KG1 (cell line): ENCODE results near the gene NAA16.

Experiments
- DNase-seq: peaks from one replicate; lab custom pipeline; 2025; lab: John Stamatoyannopoulos, UW

NAA16 gene

DNA sequence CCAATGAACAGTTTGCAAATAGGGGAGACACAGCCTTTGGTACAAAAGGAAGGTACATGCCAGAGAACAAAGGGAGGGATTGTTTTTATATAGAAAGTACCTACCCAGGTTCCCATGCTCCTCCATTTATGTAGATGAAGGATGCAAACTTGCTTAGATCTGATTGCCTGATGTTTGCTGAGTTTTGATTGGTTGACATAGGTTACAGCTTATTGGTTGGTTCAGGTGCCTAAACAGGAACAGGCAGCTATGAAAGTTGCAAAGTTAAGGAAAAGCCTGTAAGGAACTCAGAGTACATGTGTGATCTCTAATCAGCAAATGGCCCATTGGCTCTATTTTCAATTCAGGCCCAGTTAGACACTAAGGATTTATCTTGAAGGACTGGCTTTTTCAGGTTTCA, 6.5 kb upstream of the NAA16 start:
- DNase-seq: no peak

DNA sequence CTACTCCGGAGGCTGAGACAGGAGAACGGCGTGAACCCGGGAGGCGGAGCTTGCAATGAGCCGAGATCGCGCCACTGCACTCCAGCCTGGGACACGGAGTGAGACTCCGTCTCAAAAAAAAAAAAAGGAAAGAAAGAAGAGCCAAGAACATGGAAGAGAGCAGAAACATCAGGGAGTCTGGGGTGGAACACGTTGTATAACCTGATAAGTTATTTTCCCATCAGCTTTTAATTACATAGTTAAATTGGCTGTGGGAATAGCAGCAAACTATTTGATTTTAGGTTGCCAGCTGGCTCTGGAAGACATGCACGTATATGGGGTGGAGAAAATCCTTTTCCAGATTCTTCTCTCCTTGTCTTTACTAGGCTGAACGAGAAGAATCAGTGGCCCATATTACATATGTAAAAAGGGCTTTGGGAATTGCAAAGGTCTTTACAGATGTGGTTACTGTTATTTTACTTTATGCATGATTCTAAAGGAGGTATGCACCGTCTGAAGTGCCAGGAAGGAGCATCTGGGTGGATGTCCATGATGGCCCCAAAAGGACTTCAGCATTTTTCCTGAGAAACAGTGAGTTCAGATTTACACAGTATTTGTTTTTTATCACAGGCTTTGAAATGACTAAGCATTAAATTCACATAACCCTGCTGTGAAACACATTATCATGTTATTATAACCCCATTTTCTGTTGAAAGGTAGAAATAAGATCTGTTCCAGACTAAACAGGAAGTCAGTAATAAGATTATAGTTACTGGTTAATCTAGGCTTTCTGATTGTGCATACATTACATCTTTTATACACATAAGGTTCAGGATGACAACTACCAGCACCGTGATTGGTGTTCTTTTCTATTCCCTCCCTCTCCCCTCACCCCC, 4.6 kb upstream of the NAA16 start:
- no peak for DNase-seq

DNA sequence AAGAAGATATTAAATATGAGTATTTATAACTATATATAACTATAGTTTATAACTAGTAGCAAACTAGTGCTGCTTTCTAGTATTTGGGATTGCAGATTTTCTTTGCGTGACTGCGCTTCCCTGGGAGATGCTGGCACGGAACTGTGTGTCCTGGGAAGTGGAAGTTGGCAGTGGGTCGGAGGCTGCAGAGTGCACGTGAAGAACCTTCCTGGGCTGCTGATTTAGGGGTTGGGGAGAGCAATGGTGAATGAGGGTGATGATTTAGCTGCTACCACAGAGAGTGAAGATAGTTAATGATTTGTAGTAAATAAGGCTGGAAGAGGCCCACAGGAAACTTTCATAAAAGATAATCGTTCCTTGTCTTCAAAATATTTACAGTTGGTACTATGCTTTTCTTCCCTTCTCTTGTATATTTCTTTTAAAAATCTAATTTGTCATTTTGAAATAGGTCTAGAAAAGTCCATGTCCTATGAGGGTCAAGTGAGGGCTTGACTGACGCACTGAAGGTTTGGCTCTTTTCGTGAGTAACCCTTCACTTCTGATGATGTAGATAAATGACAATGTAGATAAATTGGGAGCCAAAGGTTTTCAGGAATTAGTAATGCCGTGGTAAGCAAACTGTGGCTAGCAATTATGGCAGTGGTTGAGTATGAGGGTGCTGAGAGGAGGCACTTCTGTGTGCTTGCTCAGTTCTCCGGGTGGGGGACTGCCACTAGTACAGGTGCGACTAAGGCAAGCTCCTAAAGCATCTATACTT, 3.0 kb upstream of the NAA16 start:
- DNase-seq: no peak

DNA sequence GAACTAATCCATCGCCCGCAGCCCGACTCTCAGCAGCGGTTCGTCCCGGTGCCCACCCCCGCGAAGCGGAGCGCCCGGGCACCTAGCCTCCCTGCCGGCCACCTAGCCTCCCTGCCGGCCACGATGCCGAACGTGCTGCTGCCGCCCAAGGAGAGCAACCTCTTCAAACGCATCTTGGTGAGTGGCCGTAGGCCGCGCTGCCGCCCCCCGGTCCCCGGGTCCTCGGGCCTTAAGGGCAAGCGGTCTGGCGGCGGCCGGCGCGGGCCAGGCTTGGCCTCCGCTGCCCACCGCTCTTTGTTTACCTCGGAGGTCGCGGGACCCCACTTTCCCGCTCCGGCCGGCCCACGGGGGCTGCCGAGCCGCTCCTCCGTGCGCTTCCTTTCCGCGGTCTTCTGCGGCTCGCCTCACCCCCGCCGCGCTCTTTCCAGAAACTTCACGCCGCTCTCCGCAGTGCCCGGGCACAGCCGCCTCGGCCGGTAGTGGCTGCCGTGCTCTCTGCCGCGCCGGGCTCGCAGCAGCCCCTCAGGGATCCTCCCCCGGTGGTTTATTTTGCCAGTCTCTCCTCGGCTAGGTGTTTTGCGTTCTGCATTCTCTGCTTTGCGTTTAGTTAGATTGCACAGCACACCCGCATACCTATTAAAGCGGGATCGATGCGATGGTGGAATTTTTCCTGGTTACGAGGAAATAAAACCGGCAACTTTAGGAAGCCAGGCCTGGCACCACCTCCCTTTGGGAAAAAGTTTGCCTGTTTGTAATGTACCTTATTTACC, 524 bp downstream of the NAA16 start:
- DNase-seq: peak; percentile 34

DNA sequence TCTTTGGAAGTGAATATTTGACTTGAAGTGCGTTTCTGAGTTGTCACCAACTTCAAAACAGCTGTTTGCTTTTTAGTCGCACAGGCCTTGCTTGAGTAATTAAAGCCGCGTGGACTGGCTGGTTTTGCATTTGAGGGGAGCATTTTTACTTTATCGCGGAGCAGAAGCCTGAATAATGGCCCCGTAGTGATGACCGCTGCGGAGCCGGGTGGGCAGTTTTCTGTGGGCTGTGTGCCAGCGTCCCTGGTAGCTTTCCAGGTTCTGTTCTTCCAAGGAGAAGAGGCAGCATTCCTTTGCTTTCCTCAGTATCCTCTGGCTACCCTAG, 1.1 kb downstream of the NAA16 start:
- DNase-seq: no peak

DNA sequence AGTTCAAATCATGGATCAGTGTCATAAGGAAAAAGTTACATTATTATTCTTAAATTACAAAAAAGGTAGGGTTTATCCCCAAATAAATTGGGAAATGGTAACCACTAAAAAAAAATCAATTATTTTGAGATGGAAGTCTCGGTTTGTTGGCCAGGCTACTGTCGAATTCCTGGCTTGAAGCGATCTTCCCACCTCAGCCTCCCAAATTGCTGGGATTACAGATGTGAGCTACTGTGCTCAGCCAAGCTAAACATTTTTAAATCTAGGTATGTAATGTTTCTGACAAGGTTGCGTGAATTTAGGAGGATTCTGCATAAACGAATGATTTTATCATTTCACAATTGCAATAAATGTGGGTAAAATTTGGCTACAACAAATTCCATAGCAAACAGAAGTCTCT, 2.0 kb downstream of the NAA16 start:
- DNase-seq: no peak

DNA sequence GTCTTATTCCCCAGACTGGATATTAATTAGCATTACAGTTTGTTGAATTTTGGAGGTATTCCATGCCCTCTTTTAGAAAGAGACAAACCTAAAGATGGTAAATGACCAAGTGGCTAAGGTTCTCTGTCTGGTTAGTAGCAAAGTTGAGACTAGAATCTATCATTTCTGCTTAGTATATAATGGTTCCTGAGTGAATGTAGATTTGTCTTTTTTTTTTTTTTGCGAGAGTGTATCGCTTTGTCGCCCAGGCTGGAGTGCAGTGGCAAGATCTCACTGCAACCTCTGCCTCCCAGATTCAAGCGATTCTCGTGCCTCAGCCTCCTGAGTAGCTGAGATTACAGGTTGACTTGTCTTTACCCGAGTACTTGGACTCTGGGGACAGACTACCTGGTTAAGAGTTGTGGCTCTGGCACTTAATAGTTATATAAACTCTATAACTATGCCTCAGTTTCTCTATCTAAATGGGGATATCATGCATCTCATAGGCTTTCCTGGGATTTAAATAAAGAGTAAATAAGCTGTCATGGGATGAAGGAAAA, 2.7 kb downstream of the NAA16 start:
- no peak for DNase-seq

DNA sequence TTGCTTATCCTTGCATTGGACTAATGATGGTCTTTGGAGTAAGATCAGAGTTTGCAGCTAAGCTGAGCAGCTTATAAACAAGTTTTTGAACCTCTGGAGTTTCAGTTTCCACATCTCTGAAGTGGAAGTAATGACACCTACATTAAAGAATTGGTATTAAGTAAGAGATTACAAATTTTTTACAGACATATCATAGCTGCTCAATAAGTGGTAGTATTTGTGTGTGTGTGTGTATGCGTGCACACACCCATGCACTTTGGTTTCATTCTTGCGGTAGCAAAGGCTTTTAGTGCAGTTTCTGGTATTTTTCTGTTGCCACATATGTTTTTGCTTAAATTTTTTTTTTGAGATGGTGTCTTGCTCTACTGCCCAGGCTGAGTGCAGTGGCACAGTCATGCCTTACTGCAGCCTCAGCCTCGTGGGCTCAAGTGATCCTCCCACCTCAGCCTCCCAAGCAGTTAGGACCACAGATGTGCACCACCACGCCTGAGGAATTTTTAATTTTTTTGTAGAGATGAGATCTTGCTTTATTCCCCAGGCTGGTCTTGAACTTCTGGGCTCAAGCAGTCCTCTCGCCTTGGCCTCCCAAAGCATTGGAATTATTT, 4.5 kb downstream of the NAA16 start:
- DNase-seq: no peak

DNA sequence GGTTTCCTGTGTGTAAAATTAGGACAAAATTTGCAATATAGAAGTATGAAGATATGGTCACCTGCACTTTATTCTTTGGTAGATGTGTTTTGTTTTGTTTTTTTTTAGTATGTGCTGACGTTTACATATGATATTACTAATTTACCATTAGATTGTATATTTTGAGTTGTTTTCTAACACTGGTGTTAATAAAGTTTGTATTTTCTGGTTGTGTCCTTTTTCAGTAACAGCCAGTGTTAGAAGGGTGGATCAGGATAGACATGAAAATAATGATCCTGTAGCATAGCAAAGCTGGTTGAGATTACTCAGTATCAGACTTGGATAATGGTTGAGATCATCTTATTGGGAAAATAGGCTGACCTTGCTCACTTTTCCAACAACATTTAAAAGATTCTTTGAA, 6.2 kb downstream of the NAA16 start:
- DNase-seq: no peak

DNA sequence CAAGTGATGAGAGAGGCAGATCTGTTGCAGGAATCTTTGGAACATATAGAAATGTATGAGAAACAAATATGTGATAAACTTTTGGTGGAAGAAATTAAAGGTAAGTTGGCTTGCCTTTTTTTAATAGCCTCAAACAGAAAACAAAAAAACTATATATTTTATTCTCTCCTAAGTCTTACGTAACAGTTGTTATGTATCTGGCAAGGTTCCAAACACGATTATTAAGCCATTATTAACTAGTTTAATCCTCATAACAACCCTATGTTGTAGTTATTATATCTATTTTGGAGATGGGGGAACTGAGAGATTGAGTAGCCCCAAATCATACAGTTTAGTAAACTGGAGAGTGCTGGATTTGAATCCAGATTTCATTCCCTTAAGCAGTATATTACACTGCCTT, 14.7 kb downstream of the NAA16 start:
- no peak for DNase-seq

DNA sequence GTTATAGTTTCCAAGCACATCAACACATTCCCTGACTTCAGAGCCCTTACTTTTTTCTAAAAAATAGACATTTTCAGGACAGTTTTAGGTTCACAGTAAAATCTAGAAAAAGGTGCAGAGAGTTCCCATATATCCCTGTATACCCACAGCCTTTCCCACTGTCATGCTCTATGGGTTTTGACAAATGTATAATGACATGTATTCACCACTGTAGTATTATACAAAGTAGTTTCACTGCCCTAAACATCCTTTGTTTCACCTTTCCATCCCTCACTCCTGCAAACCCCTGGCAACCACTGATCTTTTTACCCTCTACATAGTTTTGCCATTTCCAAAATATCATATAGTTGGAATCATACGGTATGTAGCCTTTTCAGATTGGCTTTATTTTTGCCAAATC, 15.6 kb downstream of the NAA16 start:
- DNase-seq: no peak

DNA sequence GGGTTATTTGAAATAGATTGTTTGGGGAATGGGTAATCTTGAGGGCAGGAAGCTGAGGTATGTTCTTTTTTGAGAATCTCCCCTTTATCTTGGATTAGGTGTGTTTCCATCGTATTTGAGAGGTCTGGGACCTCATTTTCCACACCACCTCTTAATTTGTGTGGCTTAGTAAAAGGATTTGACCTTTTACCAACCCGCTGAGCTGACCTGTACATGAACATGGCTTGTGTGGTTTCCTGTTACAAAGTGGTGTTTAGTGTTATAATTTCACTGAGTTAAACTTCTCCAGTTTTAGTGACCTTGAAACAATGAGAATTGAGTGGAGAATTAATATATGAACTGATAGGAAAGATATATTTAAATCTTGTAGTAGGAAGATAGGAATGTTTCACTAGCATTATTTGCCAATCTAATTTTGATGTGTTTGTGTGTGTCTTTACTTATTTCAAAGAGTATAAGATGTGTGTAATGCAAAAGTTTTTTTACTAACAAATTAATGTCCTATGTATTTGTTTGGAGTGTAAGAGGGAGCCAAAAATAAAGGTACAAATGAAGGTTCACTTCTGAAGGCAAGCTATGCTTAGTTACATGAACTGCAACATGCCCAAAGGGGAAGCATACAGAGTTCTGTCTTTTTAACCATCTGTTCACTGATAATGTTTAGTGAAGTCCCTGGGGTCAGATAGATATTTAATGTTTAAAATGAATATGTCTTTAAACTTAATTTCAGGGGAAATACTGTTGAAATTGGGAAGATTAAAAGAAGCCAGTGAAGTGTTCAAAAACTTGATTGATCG, 17.1 kb downstream of the NAA16 start:
- DNase-seq: no peak

DNA sequence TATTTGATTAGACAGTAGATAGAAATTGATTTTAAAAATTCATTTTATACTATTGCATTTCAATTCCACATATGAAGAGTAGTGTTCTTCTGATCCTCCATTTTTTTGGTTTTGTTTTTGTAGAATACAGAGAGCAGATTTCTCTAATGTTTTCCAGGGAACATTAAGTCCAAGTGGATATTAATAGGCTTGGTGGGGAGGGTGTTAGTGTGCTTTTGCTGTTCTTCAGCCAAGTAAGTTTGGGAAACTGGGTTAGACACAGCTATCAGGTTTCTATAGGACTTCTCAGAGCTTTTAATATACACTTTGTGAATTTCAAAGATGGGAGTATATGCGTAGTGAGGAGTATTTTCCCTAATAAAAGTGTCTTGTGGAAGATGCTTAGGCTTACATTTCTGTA, 21.8 kb downstream of the NAA16 start:
- DNase-seq: no peak

DNA sequence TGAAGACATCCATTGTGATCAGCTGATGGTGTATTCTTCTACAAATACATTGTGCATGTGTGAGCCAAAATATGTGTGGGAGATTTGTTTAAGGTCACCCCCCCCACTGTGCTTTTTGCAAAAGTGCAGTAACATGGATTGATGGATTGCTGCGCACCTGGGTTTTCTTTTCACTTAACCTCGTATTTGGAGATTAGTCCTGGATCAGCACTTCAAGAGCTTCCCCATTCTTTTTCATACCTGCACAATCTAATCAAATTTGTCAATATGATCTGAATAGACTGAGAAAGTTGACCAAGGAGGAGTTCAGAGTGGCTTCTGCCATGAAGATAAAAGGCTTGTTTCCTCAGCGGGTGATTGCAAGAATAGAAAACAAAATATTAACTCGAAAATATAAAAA, 23.7 kb downstream of the NAA16 start:
- DNase-seq: no peak

DNA sequence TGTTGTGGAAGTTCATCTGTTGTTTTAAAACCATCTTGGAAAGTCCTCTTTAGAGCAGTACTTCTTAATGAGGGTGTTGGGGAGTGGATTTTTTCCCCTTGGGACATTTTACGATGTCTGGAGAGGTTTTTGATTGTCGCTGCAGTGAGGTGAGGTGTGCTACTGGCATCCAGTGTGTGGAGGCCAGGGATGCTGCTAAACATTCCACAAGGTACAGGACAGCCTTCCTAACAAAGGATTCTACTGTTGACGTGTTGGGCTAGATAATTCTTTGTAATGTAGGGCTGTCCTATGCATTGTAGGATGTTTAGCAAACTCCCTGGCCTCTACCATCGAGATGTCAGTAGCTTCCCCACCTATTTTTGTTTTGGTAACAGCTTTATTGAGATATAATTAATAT, 33.3 kb downstream of the NAA16 start:
- no peak for DNase-seq

DNA sequence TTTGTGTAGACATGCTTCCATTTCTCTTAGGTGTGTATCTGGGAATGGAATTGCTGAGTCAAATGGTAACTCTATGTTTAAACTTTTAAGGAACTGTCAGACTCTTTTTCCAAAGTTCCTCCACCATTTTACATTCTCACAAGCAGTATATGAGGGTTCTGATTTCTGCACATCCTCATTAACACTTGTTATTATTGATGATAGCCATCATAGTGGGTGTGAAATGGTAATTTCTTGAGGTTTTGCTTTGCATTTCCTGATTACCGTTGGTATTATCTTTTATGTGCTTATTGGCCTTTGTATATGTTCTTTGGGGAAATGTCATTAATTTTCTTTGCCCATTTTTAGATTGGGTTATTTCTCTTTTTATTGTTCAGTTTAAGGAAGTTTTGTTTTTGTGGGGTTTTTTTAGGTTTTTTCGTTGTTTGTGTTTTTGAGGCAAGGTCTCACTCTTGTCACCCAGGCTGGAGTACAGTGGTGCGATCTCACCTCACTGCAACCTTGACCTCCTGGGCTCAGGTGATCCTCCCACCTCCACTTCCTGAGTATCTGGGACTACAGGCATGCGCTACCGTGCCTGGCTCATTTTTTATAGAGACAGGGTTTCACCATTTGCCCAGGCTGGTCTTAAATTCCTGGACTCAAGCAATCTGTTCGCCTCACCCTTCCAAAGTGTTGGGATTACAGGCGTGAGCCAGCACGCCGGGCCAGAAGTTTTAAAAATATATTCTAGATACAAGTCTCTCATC, 34.3 kb downstream of the NAA16 start:
- DNase-seq: no peak

DNA sequence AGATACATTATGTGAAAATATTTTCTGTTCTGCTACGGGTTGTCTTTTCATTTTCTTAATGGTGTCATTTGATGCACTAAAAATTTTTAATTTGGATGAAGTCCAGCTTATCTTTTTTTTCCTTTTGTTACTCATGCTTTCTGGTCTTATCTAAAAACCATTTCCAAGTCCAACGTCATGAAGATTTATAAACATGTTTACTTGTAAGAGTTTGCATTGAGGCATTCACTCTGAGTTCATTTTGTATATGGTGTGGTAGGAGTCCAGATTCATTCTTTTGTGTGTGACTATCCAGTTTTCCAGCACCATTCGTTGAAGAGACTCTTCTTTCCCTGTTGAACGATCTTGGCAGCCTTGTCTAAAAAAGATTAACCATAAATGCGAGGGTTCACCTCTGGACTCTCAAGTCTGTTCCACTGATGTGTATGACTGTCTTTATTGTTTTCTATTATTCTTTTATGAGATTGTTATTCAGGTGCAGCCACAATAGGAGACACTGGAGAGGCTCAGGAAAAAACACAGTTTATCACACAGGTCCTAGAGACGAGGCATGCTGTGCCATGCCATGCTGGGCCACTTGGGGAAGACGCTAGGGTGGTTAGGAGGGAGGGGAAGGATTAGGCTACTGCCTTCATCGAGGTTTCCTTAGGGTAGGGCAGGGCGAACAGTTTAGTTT, 35.0 kb downstream of the NAA16 start:
- no peak for DNase-seq

DNA sequence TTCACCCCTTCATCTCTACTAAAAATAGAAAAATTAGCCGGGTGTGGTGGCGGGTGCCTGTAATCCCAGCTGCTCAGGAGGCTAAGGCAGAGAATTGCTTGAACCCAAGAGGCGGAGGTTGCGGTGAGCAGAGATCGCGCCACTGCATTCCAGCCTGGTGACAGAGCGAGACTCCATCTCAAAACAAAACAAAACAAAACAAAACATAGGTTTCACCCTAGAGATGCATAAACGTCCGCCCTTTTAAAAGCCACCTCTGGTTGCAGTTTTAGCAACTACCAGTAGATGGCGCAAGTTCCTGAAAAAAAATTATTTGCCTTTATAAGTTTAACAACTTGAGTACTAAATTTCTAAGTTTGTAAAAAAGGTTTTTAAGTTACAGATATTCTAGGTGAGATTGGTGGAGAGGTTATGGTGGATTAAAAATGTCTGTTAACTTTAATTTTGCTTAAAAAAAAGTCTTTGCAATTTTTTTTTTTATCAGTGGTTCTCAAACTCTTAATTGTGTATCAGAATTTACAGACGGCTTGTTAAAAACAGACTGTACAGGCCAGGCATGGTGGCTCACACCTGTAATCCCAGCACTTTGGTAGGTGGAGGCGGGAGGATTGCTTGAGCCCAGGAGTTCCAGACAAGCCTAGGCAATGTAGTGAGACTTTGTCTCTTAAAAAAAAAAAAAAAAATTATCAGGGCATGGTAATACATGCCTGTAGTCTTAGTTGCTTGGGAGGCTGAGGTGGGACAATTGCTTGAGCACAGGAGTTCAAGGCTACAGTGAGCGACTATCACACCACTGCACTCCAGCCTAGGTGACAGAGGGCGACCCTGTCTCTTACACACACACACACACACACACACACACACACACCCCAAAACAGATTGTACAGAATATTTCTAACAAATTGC, 42.1 kb downstream of the NAA16 start:
- peak; percentile 16 for DNase-seq

DNA sequence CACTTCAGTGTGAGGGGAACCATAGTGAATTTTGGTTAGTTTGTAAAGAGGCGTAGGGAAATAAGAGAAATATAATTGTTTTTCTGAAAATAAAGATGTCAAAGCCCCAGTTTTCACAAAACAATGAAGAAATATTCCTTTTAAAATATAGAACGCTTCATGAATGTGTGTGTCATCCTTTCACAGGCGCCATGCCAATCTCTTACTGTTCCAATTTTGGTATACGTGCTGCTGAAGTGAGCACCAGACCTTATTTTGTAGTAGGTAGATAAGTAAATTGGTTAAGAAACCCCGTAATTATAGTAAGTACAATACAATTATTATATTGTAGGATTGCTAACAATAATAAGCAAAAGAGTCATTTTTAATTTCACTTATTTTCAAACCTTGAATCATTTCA, 43.3 kb downstream of the NAA16 start:
- DNase-seq: no peak
